ENCODE measurements around the gene SYMPK.
"Not testable (repeated sequence)": the region's sequence is repeated elsewhere in the genome, so short reads cannot be mapped to it uniquely, and the experiment has no call there.

The SYMPK gene

GRCh38 chr19:45885556-45886426, 22.8 kb upstream of the SYMPK start, which contains the start of gene IRF2BP1:
IRF2BP1 (minus strand) TSS chr19:45886141; CDS start chr19:45885774, 367 bp downstream.
- DNase-seq, result peak; percentile 93

DNA sequence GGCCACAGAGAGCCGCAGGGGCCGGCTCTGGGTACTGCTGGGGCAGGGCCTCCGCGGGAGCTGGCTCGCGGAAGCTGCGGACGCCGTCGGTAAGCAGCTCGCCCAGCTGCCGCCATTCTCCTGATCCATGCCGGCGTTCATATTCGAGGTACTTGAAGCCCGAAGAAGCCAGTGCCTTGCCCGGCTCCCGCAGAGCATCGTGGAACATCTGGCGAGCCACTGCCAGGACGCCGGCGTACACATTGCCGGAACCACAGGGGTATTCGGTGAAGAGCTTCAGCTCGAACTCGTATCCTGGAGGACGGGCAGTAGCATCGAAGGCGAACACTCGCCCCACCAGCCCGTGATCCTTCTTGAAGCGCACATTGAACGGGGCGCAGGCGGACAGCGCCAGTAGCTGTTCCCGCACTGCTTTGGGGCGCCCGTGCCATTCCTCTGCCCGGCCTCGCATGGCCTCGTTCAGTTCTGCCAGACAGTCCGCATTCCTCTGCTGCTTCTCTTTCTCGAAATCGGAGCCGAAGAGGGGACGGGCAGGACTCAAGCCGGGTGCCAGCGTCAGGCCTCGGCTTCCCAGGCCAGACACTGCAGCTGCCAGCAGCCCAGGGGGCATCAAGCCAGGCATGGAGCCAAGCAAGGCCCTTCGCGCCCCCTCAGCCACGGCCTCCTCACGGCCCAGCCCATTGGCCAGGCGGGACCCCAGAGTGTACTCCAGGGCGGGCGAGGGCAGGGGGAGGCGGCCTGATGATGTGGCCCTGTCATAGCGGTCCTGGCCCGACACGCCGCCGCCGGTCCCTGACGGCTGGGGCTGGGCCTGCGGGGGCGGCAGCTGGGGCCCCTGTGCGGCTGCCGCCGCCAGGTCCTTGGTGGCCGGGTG, 22.0 kb upstream of the SYMPK start:
- DNase-seq, result no peak

- DNase-seq, result no peak
Observed at GRCh38 chr19:45883881-45884681, 21.1 kb upstream of the SYMPK start.

DNA sequence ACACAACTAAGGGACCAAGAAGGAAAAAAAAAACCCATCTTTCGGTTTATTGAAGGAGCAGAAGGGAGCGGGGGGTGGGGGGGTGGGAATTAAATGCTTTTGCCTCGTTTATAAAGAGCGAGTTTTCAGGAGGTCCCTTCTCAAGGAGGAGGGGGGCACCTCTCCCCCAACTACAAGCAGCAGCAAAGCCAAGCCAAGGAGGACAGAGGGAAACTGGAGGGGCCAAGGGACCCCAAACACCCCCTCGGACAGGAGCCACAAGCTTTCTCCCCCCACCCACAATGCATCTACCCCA, 20.6 kb upstream of the SYMPK start:
- no peak for DNase-seq

- DNase-seq, result peak; percentile 78
Observed at GRCh38 chr19:45882652-45883585, 20.0 kb upstream of the SYMPK start.

- no peak for DNase-seq
Observed at GRCh38 chr19:45881909-45882528, 19.1 kb upstream of the SYMPK start.

- DNase-seq, result no peak
Observed at GRCh38 chr19:45881082-45881908, 18.3 kb upstream of the SYMPK start.

GRCh38 chr19:45879971-45880370, 17.0 kb upstream of the SYMPK start:
- DNase-seq, result no peak

DNA sequence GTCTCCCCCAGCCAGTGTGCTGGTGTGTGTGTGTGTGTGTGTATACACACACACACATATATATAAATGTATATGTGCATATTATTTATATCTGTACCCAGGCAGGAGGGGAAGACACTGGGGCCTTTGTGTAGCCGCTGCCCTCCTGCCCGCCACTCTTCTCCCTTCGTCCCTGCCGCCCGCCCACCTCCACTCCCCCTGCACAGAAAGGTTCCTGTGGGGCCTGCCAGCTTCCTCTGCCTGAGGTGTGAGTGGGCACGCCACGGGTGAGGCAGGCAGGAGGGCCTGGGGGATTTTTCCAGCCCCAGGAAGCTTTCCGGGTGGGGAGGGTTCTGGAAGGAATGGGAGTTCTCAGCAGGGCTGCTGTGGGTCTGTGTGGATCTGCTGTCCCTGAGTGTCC, 16.1 kb upstream of the SYMPK start:
- DNase-seq, result no peak

- DNase-seq, result no peak
Observed at GRCh38 chr19:45878043-45878794, 15.3 kb upstream of the SYMPK start.

DNA sequence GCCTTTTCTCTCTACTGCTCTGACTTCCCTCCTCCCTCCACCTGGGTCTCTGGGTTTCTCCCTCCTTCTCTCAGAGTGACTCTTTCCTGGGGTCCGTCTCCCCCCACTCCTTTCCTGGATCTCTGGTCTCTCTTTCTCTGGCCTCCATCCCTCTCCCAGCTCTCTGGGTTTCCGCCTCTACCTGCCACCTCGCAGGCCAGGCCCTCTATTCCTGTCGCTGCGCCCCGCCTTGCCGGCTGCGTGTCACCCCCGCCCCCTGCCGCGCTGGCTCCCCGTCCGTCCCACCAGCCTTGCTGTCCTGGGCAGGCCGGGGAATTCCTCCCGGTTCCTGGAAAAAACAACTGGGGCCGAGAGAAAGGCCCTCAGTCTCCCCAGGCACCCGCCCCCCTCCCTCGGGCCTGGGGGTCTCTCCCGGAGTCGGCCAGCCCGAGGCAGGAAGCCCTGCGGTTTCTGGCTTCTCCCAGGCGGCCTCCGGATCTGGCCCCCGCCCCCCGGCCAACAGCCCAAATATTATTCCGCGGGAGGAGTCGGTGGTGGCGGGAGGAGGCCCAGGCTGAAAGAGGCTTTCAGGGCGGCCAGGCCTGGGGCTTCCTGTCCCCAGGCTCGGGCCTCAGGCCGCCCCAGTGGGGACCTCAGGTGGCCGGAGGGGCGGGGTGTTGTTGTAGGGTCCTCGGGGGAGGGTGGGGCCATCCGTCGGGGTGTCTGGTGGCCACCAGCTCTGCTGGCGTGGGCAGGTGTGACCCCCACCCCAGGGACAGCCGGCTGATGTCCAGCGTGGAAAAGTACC, 13.7 kb upstream of the SYMPK start:
- DNase-seq, result no peak

DNA sequence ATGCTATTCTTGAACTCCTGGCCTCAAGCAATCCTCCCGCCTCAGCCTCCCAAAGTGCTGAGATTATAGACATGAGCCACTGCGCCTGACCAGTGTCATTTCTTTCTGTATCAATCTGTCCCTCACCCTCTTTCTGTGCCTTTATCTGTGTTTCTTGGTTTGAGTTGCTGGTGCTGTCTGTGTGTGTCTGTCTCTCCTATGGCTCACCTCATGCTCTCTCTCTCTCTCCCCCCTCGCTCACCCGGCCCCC, 13.1 kb upstream of the SYMPK start:
- DNase-seq, result no peak

DNA sequence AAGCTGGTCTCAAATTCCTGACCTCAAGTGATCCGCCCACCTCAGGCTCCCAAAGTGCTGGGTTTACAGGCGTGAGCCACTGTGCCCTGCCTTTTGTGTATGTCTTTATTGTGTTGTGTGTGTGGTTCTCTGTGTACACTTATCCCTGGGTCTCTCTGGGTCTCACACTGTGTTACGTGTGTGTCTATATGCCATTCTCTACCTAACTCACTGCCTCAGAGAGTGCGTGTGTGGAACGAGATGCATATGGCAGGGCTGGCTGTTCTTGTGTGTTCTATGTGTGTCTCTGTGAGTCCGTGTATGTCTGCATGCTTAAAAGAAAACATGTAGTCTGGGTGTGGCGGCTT, 11.6 kb upstream of the SYMPK start:
- no peak for DNase-seq

GRCh38 chr19:45873219-45873772, 10.3 kb upstream of the SYMPK start:
- DNase-seq, result no peak

DNA sequence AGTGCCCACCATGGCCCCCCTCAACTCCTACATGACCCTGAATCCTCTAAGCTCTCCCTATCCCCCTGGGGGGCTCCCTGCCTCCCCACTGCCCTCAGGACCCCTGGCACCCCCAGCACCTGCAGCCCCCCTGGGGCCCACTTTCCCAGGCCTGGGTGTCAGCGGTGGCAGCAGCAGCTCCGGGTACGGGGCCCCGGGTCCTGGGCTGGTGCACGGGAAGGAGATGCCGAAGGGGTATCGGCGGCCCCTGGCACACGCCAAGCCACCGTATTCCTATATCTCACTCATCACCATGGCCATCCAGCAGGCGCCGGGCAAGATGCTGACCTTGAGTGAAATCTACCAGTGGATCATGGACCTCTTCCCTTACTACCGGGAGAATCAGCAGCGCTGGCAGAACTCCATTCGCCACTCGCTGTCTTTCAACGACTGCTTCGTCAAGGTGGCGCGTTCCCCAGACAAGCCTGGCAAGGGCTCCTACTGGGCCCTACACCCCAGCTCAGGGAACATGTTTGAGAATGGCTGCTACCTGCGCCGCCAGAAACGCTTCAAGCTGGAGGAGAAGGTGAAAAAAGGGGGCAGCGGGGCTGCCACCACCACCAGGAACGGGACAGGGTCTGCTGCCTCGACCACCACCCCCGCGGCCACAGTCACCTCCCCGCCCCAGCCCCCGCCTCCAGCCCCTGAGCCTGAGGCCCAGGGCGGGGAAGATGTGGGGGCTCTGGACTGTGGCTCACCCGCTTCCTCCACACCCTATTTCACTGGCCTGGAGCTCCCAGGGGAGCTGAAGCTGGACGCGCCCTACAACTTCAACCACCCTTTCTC, 9.4 kb upstream of the SYMPK start:
- DNase-seq, result no peak

- no peak for DNase-seq
Observed at GRCh38 chr19:45870798-45871197, 7.9 kb upstream of the SYMPK start.

DNA sequence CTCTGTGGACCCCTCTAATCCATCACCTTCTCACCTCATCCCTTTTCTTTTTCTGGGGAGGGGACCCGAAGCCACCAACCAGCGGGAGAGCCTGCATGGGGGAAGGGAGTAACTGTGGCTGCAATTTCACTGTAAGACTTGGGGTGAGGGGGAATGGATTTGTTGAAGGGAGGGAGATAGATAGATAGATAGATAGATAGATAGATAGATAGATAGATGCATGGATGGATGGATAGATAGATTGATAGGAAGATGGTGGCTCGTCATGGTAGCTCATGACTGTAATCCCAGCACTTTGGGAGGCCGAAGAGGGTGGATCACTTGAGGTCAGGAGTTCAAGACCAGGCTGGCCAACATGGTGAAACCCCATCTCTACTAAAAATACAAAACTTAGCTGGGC, 4.3 kb upstream of the SYMPK start:
- not testable (repeated sequence) for DNase-seq
